NCI-H748 treated with DMSO at 0.1 percent for 48 hours (cell line): Measurements from ENCODE around the gene OSBP2.

Source experiments
- DNase-seq: peaks from one replicate; lab custom pipeline; 2025; lab: John Stamatoyannopoulos, UW

Gene OSBP2

DNA sequence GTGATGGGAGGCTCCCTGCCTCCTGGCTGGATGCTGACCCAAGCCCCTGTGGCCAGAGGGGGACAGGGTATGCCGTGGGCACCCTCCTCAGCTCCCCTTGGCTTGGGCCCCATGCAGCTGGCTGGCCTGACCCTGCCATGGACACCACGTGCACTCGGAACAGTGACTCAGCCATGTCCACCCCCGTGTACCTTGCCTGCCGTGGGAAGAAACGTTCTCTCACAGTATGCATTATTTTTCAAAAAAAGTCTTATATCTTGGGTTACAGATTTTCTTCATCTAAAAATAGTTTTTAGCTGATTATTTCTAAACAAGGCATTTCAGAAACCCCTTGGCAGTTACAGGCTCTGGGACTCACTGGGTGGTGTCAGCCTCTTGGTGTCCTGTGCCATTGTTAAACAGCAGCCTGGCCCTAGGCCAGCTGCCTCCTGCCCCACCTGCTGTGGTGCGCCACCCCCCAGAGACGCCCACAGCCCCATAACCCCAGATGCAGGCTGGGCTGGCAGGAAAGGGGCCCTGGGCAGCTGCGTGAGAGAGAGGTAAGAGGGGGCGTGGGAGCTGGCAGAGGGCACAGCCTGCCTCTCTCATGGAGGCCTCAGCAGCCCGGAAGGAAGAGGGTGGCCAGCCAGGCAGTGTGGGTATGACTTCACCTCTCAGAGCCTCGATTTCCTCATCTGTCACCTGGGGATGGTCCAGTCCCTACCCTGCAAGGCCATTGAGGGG is 174.2 kb downstream of the OSBP2 start:
- no peak for DNase-seq

- no peak for DNase-seq
Measured at GRCh38 chr22:30869667-30870395, 175.2 kb downstream of the OSBP2 start.

DNA sequence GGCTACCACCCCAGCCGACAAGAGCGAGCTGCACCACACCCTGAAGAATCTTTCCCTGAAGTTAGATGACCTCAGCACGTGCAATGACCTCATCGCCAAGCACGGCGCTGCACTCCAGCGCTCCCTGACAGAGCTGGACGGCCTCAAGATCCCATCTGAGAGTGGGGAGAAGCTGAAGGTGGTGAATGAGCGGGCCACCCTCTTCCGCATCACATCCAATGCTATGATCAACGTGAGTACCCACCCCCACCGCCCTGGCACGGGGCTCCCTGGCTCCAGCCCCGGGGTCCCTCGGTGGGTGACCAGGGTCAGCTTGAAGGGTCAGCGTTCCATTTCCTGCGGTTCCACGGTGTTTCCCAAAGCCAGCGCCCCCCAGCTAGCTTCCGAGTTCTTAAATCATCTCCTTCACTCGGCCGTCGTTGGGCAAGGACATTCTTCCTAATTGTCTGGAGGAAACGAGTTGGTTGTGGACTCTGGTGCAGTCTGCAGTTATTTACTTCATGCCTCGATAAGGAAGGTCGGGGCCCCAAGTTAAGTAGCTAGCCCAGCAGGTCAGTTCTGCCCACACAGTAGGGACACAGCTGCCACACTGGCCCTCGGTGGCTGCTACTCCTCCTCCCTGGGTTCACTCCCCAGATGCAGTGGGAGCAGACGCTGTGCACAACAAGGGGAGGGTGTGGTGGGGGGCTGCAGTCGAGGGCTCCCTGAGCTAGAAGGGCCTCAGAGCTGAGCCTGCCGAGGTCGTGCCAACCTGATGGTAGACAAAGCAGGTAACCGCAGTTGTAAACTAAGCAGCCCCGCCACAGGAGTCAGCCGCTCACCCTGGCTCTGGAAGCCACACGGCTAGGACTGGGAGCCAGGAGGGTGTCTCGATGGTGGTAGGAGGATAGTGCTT is 176.0 kb downstream of the OSBP2 start:
- DNase-seq: no peak

GRCh38 chr22:30871391-30872284 is 177.0 kb downstream of the OSBP2 start:
- DNase-seq: no peak

DNA sequence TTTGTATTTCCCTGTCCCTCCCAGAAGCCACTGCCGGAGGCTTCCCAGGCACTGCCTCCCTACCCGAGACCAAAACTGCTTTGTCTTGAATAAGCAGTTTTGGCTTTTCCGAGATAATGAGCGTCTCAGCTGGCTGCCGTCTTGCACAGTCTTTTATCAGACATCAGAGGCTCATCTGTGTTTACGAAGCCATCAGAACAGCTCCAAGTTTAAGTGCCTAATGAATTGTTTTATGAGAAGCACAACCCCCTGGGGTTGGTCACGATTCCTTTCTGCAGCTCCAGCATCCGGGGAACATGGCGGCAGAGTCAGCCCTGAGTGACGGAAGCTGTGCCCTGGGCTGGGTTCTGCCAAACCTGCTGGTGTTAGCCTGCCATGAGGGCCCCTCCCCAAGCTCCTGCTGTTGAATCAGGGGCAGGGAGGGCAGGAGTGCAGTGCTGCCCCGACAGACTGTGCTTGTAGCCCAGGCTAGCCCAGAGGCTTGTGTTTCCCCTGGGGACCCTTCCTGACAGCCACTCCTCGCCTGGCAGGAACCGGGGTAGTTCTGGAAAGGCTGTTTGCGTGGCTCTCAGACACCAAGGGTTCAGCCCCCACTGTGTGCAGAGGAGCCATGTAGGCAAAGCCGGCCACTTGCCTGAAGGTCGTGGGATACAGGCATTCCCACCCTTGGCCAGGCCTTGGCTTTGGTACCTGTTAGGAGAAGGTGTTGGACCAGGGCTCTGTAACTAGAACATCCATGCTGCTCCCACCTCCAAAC is 177.8 kb downstream of the OSBP2 start:
- DNase-seq: no peak

DNA sequence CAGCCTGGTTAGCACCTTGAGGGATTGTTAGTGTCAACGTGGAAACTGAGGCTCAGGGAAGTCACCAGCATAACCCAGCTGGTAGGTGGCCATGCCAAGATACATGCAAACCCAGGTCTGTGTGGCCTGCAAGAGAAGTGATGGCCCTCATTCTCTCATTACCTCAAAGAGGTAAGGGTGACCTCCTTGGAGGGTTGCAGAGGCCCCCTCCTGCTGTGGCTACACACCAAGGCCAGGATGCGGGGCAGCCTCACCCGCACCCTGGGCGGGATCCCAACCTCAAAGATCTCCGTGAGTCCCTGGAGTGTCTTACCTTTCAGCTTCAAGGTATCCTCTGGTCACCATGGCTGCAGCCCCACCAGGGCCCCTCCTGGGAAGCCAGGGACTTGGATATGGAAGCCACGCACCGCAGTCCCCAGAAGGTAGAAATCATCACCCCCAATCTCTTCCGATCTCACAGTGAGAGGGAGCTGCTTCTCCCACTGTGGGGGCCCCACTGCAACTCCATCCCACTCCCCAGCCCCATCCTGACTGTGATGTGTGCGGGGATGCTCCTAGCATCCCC is 178.5 kb downstream of the OSBP2 start:
- no peak for DNase-seq

GRCh38 chr22:30873661-30874060 is 179.0 kb downstream of the OSBP2 start:
- no peak for DNase-seq

GRCh38 chr22:30874431-30875370 is 180.0 kb downstream of the OSBP2 start:
- no peak for DNase-seq

DNA sequence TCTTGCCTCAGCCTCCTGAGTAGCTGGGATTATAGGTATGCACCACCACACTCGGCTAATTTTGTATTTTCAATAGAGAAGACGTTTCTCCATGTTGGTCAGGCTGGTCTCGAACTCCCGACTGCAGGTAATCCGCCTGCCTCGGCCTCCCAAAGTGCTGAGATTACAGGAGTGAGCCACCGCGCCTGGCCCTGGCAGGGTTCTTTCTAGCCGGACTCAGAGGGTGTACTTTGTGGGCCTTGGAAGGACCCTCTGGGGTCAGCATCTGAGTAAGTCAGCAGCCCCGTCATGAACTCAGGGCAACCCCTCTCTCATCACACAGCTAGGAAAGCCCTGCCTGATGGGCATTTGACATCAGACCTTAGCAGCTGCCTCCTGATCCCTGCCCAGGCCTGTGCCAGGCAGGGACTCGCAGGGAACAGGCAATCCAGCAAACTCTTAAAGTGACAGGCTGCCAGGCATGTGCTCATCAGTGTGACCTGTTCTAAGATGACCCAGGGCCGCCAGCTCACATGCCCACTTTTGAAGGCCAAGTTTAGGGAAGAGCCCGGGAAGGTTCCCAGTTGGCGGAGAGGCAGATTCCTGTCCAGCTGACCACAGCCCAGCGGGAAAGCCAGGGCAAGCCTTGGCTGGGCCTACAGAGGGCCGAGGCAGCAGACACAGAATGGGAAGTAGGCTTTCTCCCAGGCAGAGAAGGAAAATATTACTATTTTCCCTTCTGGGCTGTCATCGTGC is 181.0 kb downstream of the OSBP2 start:
- DNase-seq: no peak

GRCh38 chr22:30876221-30876751 is 181.6 kb downstream of the OSBP2 start:
- DNase-seq: no peak

- no peak for DNase-seq
Measured at GRCh38 chr22:30876915-30877553, 182.4 kb downstream of the OSBP2 start.

DNA sequence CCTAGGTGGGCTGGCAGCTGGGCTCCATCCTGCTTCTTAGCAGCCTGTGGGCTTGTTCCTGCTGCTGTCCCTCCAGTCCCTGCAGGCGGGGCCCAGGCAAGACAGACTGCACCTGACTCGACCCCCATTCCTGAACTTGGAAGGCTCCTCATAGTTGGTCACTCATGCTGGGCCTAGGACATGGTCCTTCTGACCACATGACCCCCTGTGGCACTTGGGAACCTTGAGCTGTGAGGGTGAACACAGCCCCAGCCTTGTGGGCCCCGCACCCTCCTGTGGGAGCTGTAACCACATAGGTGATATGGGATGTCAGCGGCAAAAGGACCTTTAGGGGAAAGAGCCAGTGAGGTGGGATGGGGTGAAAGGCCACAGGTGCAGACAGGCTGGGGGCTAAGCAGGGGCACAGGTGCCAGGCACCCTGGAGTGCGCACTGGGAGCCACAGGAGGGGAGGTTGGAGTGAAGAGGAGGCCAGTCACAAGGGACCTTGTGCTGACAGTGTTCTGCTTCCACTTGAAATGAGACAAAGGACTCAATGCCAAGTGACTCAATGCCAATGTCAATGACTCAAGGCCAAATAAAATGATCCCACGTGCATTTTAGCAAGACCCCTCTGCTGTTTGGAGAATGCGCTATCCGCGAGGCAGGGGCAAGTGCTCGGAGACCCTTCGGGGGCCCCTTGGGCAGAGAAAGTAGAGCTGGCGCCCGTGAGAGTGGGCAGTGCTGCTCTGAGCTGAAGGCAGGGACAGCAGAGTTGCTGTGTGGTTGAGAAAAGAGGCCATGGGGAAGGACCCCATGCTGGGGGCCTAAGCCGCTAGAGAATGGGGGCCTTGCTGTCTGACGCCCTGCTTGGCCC is 183.2 kb downstream of the OSBP2 start:
- no peak for DNase-seq

GRCh38 chr22:30878516-30879414 is 184.1 kb downstream of the OSBP2 start:
- no peak for DNase-seq

- no peak for DNase-seq
Measured at GRCh38 chr22:30879415-30879797, 184.7 kb downstream of the OSBP2 start.

DNA sequence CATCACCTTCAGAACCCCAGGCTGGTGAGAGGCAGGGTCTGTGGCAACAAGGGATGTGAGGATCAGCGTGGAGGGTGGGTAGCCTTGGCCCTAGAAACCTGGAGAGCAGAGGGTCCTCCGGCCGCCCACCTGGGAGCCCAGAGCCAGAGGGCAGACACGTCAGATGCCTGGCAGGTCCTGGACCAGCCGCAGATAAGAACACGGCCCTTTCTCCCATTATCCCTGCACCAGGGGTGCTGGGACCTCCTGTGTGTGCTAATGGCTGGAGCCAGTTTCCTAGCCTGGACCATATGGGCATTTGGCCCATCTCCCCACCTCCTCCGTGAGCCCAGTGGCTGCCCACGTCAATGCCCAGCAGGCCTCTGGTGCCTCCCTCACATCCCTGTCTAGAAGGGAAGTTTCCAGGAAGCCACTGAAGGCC is 185.5 kb downstream of the OSBP2 start:
- no peak for DNase-seq

- no peak for DNase-seq
Measured at GRCh38 chr22:30880847-30881246, 186.2 kb downstream of the OSBP2 start.
